ENCODE results near the gene PON2.

PON2 gene

DNA sequence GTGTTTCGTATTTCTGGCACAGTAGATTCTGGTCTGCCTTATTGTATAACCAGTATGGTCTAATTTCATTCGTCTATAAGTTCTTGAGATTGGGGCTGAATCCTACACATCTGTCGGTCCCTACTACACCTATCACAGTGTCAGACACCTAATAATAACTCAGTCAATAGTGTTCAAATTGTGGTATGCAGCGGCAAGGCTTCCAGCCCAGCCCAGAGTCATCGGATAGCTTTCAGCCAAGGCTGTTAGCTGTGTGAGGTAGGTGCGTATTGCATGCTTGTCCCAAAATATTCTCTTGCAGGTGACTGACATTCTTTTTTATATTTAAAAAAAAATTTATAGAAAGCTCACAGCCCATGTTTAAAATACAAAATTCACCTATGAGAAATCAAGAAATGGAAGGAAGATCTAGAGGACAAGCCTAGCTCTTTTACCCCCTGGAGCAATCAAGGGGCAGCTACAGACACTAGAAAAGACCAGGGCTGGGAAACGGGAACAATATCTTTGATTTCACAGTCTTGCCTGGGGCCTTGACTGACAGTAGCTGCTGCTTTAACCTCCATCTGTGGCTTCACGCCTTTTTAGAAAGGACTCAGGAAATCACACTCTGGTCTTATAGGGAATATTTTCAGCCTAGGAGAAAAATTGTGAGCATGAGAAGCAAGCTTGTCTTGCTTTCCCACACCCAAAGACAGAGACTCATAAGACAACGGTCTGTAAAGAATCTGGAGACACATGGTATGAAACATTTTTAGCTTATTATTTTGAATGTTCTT, 41.4 kb upstream of the PON2 start:
- no peak for DNase-seq (ENCODE audit: low read depth)
- TF ChIP-seq, protein P1, sequence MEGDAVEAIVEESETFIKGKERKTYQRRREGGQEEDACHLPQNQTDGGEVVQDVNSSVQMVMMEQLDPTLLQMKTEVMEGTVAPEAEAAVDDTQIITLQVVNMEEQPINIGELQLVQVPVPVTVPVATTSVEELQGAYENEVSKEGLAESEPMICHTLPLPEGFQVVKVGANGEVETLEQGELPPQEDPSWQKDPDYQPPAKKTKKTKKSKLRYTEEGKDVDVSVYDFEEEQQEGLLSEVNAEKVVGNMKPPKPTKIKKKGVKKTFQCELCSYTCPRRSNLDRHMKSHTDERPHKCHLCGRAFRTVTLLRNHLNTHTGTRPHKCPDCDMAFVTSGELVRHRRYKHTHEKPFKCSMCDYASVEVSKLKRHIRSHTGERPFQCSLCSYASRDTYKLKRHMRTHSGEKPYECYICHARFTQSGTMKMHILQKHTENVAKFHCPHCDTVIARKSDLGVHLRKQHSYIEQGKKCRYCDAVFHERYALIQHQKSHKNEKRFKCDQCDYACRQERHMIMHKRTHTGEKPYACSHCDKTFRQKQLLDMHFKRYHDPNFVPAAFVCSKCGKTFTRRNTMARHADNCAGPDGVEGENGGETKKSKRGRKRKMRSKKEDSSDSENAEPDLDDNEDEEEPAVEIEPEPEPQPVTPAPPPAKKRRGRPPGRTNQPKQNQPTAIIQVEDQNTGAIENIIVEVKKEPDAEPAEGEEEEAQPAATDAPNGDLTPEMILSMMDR (conservative IDR thresholded peaks at IDR 0.05; ENCODE audit: low read length): no peak
- no peak overlapping the region for H3K4me3 ChIP-seq (ENCODE audit: low read length)

DNA sequence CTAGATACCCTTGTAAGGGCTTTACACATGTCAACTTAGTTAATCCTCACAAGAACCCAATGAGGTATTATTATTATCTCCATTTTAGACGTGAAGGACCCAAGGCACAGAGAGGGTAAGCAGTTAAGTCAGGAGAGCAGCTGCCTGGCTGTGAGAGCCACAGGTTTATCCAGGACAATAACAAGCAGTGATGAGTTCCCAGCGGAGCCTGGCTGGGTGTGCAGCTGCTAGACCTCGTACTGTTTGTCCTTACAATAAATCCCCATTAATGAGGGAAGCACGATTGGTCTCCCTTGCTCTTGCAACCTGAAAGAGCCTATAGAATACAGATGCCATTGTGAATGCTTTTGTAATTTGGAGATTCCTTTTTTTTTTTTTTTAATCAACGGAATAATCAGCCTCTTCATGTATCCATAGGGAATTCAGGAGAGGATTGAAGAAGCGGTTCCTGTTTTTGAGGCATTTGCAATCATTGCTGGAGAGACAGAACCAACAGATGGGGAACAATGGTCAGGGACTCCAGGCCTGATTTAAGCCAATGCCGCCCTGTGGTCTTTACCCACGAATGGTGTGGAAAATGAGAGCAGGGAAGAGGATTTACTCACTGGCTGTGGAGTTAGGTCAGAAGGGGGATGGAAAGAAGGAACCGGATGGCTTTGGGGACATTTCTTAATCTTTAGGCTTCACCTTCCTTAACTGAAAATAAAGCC, 38.6 kb upstream of the PON2 start:
- DNase-seq (ENCODE audit: low read depth): no peak
- TF ChIP-seq, protein P1 (conservative IDR thresholded peaks at IDR 0.05; ENCODE audit: low read length): no peak
- H3K4me3 ChIP-seq (ENCODE audit: low read length): no peak overlapping the region

DNA sequence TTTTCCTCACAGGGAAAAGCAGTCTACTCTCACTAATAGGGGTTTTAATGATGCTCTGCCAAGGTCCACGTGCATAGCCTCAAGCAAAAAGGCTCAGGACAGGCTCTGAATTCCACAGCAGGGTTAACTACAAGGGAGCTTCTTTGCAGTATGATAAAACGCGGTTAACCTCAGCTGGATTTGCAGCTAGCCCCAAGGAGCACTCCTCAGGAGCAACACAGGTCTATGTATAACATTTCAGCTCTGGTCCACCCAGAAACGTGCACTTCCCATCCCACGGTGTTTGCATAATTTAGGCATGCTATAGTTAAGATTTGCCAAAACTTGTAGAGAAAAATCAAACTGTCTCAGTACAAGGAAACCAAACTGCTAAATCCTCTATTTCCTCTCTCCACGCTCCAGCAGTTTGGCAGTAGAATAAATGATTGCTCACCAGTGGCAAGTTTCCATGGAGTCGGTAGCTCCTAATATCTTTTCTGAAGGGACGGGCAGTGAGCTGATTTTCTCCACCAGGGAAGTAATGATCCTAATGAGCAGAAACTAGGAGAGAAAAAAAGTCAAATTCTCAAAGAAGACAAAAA, 37.8 kb upstream of the PON2 start:
- TF ChIP-seq, protein P1 (conservative IDR thresholded peaks at IDR 0.05; ENCODE audit: low read length): no peak
- H3K4me3 ChIP-seq (ENCODE audit: low read length): no peak overlapping the region
- DNase-seq (ENCODE audit: low read depth): peak; percentile 26

DNA sequence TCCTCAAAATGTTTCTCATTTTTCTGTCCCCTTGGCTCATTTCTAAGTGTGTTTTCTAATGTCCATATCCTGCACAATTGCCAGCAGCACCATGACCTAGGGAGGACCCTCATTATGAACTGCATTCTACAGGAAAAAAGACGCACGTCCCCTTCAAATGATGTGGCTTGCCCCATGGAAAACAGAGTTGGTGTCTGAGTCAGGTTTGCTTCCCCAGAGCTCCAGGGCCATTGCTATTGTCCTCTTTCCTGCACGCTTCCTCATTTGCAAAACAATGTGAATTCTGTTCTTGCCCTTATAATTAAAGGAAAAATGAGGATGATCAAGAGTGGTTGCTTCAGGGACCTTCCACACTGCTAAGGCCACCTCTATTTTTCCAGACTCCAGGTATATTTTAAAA, 36.2 kb upstream of the PON2 start:
- DNase-seq (ENCODE audit: low read depth): no peak
- no peak overlapping the region for H3K4me3 ChIP-seq (ENCODE audit: low read length)

DNA sequence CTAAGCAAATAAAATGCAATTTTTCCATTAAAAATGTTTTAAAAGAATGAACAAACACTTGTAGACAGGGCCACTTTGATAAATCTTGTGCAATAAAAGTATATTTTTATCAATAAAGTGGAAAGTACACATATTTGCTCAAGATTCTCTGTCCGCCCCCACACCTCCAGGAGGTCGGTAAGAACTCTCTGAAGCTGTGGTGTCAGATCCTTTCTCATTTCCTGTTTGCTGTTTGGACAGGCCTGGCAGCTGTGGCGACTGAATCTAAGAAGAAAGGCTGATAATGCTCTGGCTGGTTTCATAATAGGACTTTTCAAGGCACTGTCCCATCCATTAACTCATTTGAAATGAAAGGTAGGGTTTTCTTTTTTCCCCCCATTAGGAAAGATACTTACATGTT, 35.6 kb upstream of the PON2 start:
- H3K4me3 ChIP-seq (ENCODE audit: low read length): no peak overlapping the region
- TF ChIP-seq, protein P1 (conservative IDR thresholded peaks at IDR 0.05; ENCODE audit: low read length): no peak
- DNase-seq (ENCODE audit: low read depth): no peak

More for the DNA sequence above, 36.2 kb upstream of the PON2 start:
- TF ChIP-seq, protein P1 (conservative IDR thresholded peaks at IDR 0.05; ENCODE audit: low read length): no peak

DNA sequence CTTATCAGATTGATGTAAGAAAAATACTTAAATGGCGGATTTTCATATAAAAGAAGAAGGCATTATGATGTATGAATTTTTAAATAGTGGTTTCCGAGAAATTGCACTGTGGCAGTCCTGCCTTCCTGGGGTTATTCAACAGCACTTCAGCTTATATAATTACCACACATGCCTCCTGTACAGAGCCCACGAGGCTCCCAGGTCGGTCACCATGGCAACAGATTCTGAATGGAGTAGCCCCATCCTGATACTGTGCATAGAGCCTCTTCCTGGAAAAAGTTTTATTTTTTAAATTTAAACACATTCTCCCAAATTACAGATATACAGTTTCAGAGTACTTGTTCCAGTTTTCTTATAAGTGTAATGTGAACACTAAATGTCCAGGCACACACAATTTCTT, 35.0 kb upstream of the PON2 start:
- no peak overlapping the region for H3K4me3 ChIP-seq (ENCODE audit: low read length)
- TF ChIP-seq, protein P1 (conservative IDR thresholded peaks at IDR 0.05; ENCODE audit: low read length): no peak
- DNase-seq (ENCODE audit: low read depth): no peak

All from AG10803 (cell line).